GM21390 (cell line): ENCODE results near the gene CABLES1.

Experiments
- ATAC-seq: cut with Tn5 transposase; IDR thresholded peaks from one replicate; pipeline ENCODE4 v1.9.1; 2021; ENCODE audit not compliant: unreplicated experiment

CABLES1 gene

GRCh38 chr18:23211146-23211545 is 75.9 kb downstream of the CABLES1 start:
- ATAC-seq = no peak

GRCh38 chr18:23212161-23212560 is 76.9 kb downstream of the CABLES1 start:
- ATAC-seq = no peak

DNA sequence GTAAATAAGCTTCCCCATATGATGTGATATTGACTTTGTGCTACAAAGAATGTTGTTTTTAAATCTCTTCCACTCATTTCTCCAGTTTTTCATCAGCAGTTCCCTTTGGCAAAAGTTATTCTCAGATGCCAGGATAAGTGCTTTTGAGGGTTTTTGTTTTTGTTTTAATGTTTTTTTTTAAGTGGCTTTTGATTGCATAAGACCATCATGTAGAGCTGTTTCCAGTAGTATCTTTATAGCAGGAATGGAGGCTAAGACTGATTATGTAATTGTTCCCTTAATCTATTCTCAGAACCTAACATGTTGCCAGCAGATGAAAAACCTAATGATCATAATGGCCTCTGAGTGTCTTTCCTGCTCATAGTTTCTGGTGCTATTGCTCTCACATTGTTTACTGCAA is 77.9 kb downstream of the CABLES1 start:
- no peak for ATAC-seq

GRCh38 chr18:23217781-23218180 is 82.5 kb downstream of the CABLES1 start:
- no peak for ATAC-seq

DNA sequence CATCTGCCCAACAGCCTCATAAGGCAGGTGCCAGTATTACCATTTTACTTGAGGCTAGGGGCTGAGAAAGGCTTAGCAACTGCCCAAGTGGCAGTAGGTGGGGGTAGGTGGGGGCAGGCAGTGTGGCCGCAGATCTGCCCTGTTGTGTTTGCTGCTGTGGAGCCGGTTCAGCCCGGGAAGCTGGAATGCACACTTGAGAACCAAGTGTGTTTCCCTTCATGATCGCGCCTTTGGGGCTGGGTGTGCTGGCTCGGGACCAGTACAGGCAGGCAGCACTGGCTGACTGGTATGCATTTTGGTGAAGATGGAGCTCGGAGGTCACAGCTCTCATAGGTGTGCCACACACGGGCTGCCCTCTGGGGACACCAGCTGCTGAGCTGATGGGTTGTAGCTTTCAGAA is 85.1 kb downstream of the CABLES1 start:
- ATAC-seq = no peak

DNA sequence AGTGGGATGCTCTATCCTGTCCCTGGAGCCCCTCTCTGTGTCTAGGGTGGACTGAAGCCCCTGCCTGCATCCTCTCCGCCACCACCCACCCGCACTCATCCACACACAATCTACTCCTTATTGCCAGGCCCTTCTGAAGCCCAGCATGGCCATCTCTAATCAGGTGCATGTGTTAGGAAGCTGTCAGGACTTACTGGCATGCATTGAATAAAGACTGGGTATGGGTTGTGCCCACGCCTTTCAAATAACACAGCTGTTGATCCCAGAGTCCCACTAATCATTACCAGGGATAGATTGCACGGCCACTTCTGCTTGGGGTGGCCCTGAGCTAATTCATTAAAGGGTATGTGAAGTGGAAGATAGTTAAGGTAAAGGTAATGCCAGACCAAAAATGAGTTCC is 88.4 kb downstream of the CABLES1 start:
- ATAC-seq = no peak

DNA sequence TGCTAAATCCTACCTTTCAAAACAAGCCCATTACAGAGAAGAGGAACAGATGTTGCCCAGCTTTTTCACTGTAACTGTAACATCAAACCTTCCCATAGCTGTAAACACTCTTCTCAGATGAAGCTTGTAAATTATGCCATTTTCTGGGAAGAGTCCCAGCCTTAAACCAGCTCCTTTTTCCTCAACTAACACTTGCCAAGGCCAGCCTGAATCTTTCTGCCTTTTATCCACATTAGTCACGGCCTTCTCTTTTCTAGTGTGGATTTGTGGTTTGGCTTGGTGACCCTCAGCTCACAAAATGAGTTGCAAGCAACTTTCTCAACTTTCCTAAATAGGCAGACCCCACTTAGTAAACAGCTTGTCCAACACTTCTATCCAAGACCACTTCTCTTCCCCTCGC is 90.2 kb downstream of the CABLES1 start:
- no peak for ATAC-seq

GRCh38 chr18:23226391-23226790 is 91.1 kb downstream of the CABLES1 start:
- no peak for ATAC-seq

- no peak for ATAC-seq
These were observed 91.8 kb downstream of the CABLES1 start for GRCh38 chr18:23226930-23227725.

GRCh38 chr18:23227726-23228070 is 92.4 kb downstream of the CABLES1 start:
- ATAC-seq = no peak

DNA sequence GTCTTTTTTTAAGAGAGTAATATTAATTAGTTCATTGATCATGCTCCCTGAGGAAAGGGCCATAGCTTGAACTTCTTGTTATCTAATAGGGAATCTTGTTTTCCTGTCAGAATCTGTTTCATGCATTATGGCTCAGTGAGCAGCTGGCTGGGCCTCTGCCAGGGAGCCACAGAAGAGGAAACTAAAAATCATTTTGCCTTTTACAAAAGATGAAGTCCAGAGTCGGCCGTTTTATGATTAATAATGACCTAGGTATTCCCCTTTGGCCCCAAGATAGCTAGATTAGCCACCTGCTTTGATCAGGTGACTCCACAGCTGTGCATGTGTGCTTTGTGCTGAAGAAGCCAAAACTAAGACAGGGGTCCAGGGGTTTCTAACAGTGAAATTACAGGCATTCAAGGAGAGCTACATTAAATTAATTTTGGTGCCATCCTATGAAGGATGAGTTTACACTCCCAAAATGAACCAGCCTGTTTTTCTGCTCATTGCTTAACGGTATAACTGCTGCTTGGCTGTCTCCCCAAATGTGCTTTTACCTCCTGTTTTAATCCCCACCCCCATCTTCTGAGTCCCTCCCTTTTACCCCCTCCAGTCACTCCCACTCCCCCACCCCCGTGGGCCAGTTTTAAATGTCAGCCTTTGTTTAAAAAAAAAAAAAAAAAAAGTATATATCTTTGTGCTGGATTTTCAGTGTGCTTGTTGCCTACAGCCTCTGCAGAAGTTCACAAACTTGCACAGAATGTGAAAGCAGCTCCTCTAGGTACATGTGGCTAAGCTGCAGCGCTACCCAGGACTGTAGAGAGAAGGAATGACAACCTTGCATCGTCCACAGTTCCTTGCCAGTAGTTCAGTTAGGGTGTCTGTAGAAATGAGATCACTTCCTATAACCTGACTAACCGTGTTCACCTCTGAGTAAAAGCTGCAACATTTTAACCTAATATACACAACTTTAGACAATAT is 93.1 kb downstream of the CABLES1 start:
- ATAC-seq = peak; percentile 37

DNA sequence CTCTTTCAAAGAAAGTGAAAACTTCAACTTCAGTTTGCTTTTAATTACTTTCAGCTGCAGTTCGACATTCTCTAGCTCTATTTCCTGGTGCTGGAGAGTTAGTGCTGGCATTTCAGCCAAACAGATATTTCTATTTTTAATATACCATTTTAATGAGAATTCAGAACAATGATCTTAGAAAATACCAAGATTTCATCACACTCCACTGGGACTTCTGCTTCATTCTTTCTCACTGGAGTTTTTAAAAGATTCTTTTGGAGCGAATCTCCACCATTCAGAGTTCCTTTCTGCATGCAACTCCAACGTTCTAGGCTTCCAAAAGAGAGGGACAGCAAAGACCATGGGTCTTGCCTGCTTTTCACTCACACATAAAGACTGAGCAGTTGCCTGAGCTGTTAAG is 94.2 kb downstream of the CABLES1 start:
- no peak for ATAC-seq

- no peak for ATAC-seq
These were observed 95.4 kb downstream of the CABLES1 start for GRCh38 chr18:23230686-23231085.

GRCh38 chr18:23231340-23232021 is 96.2 kb downstream of the CABLES1 start:
- ATAC-seq = peak; percentile 80

GRCh38 chr18:23232331-23232730 is 97.0 kb downstream of the CABLES1 start:
- no peak for ATAC-seq

- ATAC-seq = no peak
These were observed 99.3 kb downstream of the CABLES1 start for GRCh38 chr18:23234619-23235018.

- no peak for ATAC-seq
These were observed 100.1 kb downstream of the CABLES1 start for GRCh38 chr18:23235336-23235735.

- ATAC-seq = no peak
These were observed 100.6 kb downstream of the CABLES1 start for GRCh38 chr18:23235860-23236259.

DNA sequence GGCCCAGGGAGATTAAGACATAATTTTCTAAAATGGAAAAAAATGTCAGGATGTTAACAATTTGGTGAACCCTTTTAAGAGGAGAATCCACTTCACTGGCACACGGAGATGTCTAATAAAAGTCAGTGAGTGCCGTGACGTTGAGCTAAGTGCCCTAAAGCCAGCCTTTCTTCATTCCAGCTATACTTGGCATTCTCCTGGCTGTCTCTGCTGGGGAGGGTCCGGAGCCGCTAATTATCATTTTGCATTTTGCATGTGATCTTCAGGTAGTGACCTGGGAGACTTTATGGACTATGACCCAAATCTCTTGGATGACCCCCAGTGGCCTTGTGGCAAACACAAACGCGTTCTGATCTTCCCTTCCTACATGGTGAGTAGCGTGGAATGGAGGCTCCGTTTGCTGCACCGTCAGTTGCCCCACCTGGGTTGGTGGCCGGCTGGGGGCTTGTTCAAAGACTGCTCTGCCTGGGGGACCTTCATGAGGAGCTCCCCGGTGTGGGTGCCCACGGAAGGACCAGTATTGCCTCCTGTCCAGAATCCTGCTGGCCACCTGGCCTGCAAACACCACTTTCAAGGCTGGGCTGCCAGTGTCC is 101.7 kb downstream of the CABLES1 start:
- no peak for ATAC-seq

DNA sequence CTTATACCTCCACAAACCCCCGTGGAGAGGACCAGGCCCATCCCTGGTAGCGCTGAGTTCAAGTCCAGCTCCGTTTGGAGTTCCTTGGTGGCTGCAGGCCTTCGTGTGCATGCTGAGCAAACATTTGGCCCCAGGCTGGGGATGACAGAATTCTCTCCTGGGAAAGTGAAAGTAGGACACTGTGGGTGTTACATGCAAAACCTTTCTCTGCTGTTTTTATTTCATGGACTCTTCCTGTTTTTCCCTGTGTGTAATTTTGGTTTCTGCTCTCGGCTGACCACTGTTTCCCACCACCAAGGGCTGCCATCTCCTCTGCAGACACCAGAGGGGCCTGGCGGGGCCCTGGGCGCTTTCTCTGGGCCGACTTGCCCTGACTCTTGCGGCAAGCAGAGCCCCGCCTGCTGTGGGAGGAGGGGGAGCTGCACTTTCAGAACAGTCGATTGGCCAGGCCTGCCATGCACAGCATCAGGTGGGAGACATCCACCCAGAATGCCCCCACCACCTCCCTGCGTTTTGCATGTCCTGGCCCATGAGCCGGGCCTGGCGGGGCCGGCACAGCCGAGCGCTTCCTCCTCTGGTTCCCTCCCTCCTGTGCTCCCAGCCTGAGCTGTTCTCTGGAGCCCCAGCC is 102.4 kb downstream of the CABLES1 start:
- ATAC-seq = peak; percentile 56

DNA sequence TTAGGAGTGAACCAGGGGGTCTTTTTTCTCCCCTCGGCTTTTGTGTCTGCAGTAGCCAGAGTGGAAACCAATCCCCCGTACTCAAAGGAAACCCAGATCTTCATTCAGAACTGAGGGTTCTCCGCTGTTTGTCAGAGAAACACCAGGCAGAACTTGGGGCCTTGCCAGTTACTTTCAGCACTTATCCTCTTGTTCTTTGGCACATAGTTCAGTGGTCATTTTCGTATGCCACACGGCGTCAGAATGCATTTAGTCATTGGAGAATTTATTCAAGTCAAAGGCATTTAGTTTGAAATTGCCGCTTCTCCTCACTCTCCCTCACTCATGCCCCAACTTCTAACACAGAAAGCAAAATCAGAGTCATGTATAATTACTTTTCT is 102.9 kb downstream of the CABLES1 start:
- no peak for ATAC-seq
